ENCODE results near the gene CDC14C. TPM values are rescaled to one million over a fixed set of nuclear protein-coding genes. Genes with fewer than 3 reads are reported as not detected.

Gene CDC14C
- total RNA-seq = 0.22 TPM in 1 of 2 replicates, not detected in the other

DNA sequence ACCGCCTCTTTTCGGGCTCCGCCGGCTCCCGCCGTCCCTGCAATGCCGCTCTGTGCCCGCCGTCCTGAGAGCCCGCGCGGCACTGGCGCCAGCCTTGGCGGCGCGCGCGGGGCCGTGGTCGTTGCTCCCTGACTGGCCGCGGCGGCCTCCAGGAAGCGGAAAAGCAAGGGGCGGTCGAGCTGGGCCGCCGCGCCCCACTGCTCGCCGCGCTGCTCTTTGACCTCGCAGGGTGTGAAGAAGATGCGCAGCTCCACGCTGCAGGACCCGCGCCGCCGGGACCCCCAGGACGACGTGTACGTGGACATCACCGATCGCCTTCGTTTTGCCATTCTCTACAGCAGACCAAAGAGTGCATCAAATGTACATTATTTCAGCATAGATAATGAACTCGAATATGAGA, at the start of gene CDC14C:
CDC14C (plus strand) TSS at position 115 of the 400 bp plus-strand sequence; CDS start at position 241, 126 bp downstream.

